Small intestine (tissue), 7 donors: ENCODE data around the gene RAX2. TPM values are rescaled to one million over a fixed set of nuclear protein-coding genes. Genes with fewer than 3 reads are reported as not detected.
"Not testable (repeated sequence)": the region's sequence is repeated elsewhere in the genome, so short reads cannot be mapped to it uniquely, and the experiment has no call there.

Source experiments
- DNase-seq, 2 donors: peaks; one replicate each; pipeline versions ENCODE4 v3.0.0 to v3.0.0-alpha.2; 2013
- FAIRE-seq: peaks from 2 replicates; lab custom pipeline; 2012; peaks lifted over from hg19 to GRCh38; lab: Jason Lieb, UNC
- H3K27ac ChIP-seq, 3 donors: one replicate each; pipeline ENCODE4 v1.5.1; 2013; ENCODE audit warnings: low read length in 2 of 3, mild to moderate bottlenecking in 2 of 3, control low read depth in 1 of 3, inconsistent platforms in 1 of 3, low read depth in 1 of 3, moderate library complexity in 1 of 3
- H3K27me3 ChIP-seq, 3 donors: one replicate each; pipeline ENCODE4 v1.6.1; 2013; ENCODE audit warnings: low read length in 3 of 3, inconsistent platforms in 1 of 3; ENCODE audit not compliant: control insufficient read depth in 3 of 3, insufficient read depth in 3 of 3
- H3K36me3 ChIP-seq, 3 donors: one replicate each; pipeline ENCODE4 v1.6.1; 2013; ENCODE audit warnings: low read length in 3 of 3, inconsistent platforms in 1 of 3, low read depth in 1 of 3, mild to moderate bottlenecking in 1 of 3, moderate library complexity in 1 of 3; ENCODE audit not compliant: control insufficient read depth in 3 of 3, insufficient read depth in 2 of 3
- H3K4me1 ChIP-seq, 3 donors: one replicate each; pipeline ENCODE4 v1.6.1; 2013; ENCODE audit warnings: low read length in 2 of 3, inconsistent platforms in 1 of 3, low read depth in 1 of 3, mild to moderate bottlenecking in 1 of 3, moderate library complexity in 1 of 3; ENCODE audit not compliant: control insufficient read depth in 3 of 3, insufficient read depth in 2 of 3
- H3K4me3 ChIP-seq, 3 donors: one replicate each; pipeline ENCODE4 v1.5.1; 2013; ENCODE audit warnings: low read length in 3 of 3, control low read depth in 1 of 3, inconsistent platforms in 1 of 3, low read depth in 1 of 3, mild to moderate bottlenecking in 1 of 3, moderate library complexity in 1 of 3
- H3K9me3 ChIP-seq, 2 donors: one replicate each; pipeline ENCODE4 v1.6.1; 2013; ENCODE audit warnings: low read depth in 1 of 2, low read length in 1 of 2; ENCODE audit not compliant: control insufficient read depth in 2 of 2, insufficient read depth in 1 of 2
- WGBS, 3 donors: extraction: QIAGEN DNeasy Blood & Tissue Kit; methylation state at CpG; one replicate each; pipeline ENCODE4 v1.1.7; 2013; 5-methylcytosine and 5-hydroxymethylcytosine counted together
- polyA plus RNA-seq, 4 donors: library from polyadenylated mRNA; stranded (reverse) in 3 of 4; unstranded in 1 of 4; fragments of 200-250 nt in 3 of 4; fragments of 120-200 nt in 1 of 4; gene quantifications; one replicate each; pipeline versions ENCODE4 v1.2.1 to v1.2.3, GENCODE V29; 2013
- donor health status: healthy with polysubstance abuse.
- donor health status: control.
- donor health status: control.
- donor health status: Bipolar disorder and iron deficiency.
- donor health status: healthy.

The RAX2 gene
- polyA plus RNA-seq, 4 donors: not detected

- peaks cover 5 to 45% (median 8%) of the 10 kb centered on the region in 3 donors for H3K36me3 ChIP-seq
- peak within 1 kb of the TSS; percentile 82 to 92 (median 92) for H3K4me3 ChIP-seq
- peak; percentile 100 for DNase-seq
- WGBS, 3 donors: 2 to 3% (median 2%) methylated on average over 45 to 47 of the region's 47 CpGs
- H3K27me3 ChIP-seq: no peaks in the 10 kb centered on the region
- peaks cover 0 to 15% (median 5%) of the 10 kb centered on the region in 3 donors for H3K4me1 ChIP-seq
- no peaks in the 10 kb centered on the region for H3K9me3 ChIP-seq
- peak within 1 kb of the TSS; percentile 91 to 100 (median 96) for H3K27ac ChIP-seq
- FAIRE-seq: no peak
These were observed 9.2 kb downstream of the RAX2 start, which contains the start of gene MRPL54 for GRCh38 chr19:3762501-3763459. MRPL54 (plus strand) TSS chr19:3762682; CDS start chr19:3762701, 19 bp downstream.

DNA sequence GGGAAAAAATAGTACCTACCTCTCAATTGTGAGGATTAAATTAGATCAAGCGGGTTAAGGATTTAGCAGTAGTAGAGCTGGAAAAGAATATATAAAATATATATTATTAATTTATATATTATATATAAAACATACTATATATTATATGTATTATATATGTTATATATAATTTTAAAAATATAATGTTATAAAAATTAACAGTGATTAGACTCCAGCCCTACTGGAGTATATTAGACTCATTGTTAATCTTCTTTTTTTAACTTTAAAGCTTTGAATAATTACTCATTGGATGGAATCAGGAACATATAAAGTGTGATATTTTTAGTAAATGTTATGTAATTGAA lies 9.9 kb downstream of the RAX2 start:
- Histone ChIP-seq H3K27ac (peak overlapping the region in 2 of 3 donors; percentile 47 to 96), H3K4me3 (no peak overlapping the region), H3K36me3 (peaks cover 2 to 42% (median 5%) of the 10 kb centered on the region in 3 donors), H3K27me3 (no peaks in the 10 kb centered on the region), H3K4me1 (peaks cover 0 to 12% (median 5%) of the 10 kb centered on the region in 3 donors), H3K9me3 (no peaks in the 10 kb centered on the region)
- no peak for FAIRE-seq
- no peak for DNase-seq
- WGBS, 3 donors: 31 to 64% (median 48%) methylated on average over 1 of the region's 1 CpG

GRCh38 chr19:3761382-3762129 lies 10.5 kb downstream of the RAX2 start, which contains the start of gene APBA3:
APBA3 (minus strand) TSS chr19:3761692; CDS start chr19:3760264, 1,428 bp downstream.
- WGBS, 3 donors: 1 to 5% (median 3%) methylated on average over 45 of the region's 45 CpGs
- peaks cover 0 to 38% (median 5%) of the 10 kb centered on the region in 3 donors for H3K36me3 ChIP-seq
- peaks cover 0 to 12% (median 5%) of the 10 kb centered on the region in 3 donors for H3K4me1 ChIP-seq
- H3K9me3 ChIP-seq: no peaks in the 10 kb centered on the region
- H3K4me3 ChIP-seq: peak within 1 kb of the TSS; percentile 82 to 92 (median 92)
- DNase-seq (peak; percentile 91 to 94), FAIRE-seq (no peak)
- H3K27me3 ChIP-seq: no peaks in the 10 kb centered on the region
- H3K27ac ChIP-seq: peak within 1 kb of the TSS; percentile 91 to 100 (median 96)

DNA sequence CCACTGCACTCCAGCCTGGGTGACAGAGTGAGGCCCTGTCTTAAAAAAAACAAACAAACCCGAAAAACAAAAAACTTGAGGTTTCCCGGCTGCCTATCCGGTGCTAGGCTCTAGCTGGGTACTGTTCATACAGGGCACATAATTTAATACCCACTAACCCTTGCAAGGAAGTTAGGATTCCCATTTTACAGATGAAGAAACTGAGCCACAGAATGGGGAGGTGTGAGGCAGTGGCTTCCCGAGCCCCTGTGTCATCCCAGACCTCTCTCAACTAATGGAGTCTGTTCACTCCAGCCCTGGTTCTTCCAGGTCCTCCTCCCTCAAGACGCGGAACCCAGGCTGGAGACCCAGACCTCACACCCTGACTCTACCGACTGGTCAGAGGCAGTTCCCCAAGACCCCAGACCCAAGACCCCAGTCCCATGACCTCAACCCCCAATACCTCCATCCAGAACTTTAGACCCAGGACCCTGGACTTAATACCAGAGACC lies 11.1 kb downstream of the RAX2 start:
- Histone ChIP-seq H3K4me1 (peaks cover 0 to 12% (median 5%) of the 10 kb centered on the region in 3 donors), H3K27ac (peak overlapping the region; percentile 24 to 91 (median 39)), H3K4me3 (peak overlapping the region; percentile 82 to 92 (median 92)), H3K36me3 (peaks cover 0 to 34% (median 5%) of the 10 kb centered on the region in 3 donors), H3K9me3 (no peaks in the 10 kb centered on the region), H3K27me3 (no peaks in the 10 kb centered on the region)
- FAIRE-seq (no peak), DNase-seq (no peak)
- WGBS, 3 donors: 9 to 27% (median 20%) methylated on average over 7 of the region's 7 CpGs

DNA sequence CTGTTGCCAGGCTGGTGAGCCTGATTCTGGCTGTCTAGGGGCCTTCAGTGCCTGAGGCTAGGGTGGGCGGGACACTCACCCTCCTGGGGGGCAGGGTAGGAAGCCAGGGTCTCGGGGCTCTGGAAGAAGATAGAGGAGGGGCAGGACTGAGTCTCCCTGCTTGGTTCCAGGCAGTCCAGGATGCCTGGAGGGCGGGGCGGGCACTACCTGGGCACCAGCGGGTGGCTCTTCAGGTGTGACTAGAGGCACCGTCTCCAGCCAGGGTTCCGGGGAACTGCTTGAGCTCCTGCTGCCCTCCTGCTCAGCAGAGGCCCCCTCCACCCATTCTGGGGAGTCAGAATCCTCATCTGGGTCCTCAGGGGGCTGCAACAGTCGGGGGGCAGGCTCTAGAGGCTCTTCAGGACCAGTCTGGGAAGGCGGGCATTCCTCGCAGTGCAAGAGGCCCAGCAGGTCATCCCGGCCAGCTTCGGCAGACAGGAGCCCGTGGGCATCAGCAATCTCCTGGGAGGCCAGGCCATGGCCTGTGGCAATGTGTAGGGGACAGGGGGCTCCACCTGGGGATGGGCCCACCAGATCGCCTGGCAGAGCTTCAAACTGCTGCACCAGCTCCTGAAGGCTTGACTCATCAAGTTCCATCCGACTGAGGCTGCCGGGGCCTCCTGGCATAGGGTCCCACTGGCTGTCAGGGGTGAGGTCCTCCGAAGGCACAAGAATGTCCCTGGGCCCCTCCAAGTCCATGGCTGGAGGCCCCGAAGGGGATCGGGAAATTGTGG lies 12.4 kb downstream of the RAX2 start:
- no peaks in the 10 kb centered on the region for H3K27me3 ChIP-seq
- 83 to 90% (median 88%) methylated on average over 16 to 19 of the region's 19 CpGs for WGBS, 3 donors
- FAIRE-seq (no peak), DNase-seq (no peak)
- H3K9me3 ChIP-seq: no peaks in the 10 kb centered on the region
- peaks cover 0 to 12% (median 5%) of the 10 kb centered on the region in 3 donors for H3K4me1 ChIP-seq
- H3K36me3 ChIP-seq: peaks cover 0 to 31% (median 0%) of the 10 kb centered on the region in 3 donors
- H3K4me3 ChIP-seq: no peak overlapping the region
- no peak overlapping the region for H3K27ac ChIP-seq

DNA sequence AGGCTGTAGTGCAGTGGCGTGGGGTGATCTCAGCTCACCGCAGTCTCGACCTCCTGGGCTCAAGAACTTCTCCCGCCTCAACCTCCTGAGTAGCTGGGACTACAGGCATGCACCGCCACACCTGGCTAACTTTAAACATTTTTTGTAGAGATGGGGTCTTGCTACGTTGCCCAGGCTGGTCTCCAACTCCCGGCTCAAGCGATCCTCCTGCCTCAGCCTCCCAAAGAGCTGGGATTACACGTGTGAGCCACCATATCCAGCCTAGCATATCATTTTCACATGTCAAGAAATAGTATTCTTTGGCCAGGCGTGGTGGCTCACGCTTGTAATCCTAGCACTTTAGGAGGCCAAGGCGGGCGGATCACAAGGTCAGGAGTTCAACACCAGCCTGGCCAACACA lies 13.7 kb downstream of the RAX2 start:
- Histone ChIP-seq H3K4me1 (peaks cover 0 to 10% (median 5%) of the 10 kb centered on the region in 3 donors), H3K36me3 (peaks cover 0 to 41% (median 0%) of the 10 kb centered on the region in 3 donors)
- WGBS, 3 donors: 96 to 98% (median 97%) methylated on average over 13 of the region's 13 CpGs
- not testable (repeated sequence) for H3K27ac ChIP-seq, H3K9me3 ChIP-seq, FAIRE-seq, H3K27me3 ChIP-seq, H3K4me3 ChIP-seq, DNase-seq

DNA sequence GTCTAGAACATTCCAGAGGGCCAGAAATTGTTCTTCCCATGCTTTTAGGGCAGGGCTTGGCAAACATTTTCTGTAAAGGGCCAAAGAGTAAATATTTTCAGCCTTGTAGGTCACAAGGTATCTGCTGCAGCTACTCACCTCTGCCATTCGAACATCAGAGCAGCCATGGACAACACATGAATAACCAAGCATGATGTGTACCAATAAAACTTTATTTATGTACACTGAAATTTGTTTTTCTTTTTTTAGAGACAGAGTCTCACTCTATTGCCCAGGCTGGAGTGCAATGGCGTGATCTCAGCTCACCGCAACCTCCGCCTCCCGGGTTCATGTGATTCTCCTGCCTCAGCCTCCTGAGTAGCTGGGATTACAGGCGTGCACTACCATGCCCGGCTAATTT lies 14.3 kb downstream of the RAX2 start:
- H3K4me1 ChIP-seq, DNase-seq, H3K27ac ChIP-seq, H3K27me3 ChIP-seq, H3K4me3 ChIP-seq, FAIRE-seq, H3K9me3 ChIP-seq: not testable (repeated sequence)
- H3K36me3 ChIP-seq: peaks cover 0 to 47% (median 0%) of the 10 kb centered on the region in 3 donors
- WGBS, 3 donors: 95 to 96% (median 96%) methylated on average over 7 of the region's 7 CpGs
